ENCODE measurements around the gene AMY2A.
"Not testable (repeated sequence)": the region's sequence is repeated elsewhere in the genome, so short reads cannot be mapped to it uniquely, and the experiment has no call there.

AMY2A gene

GRCh38 chr1:103616994-103617477 lies at the start of gene AMY2A:
Gene AMY2A (plus strand): TSS chr1:103617427. CDS start chr1:103617441, 14 bp downstream.
- DNase-seq (ENCODE audit: low read depth in 2 of 2) = not testable (repeated sequence)

GRCh38 chr1:103569493-103569892 lies 47.7 kb upstream of the AMY2A start:
- DNase-seq (ENCODE audit: low read depth in 2 of 2) = no peak

- DNase-seq (ENCODE audit: low read depth in 2 of 2) = not testable (repeated sequence)
Observed at GRCh38 chr1:103571289-103571688, 45.9 kb upstream of the AMY2A start, which contains the start of gene AMY2B. Gene AMY2B (plus strand): TSS chr1:103571589. CDS start chr1:103571603, 14 bp downstream.

GRCh38 chr1:103576065-103576464 lies 41.2 kb upstream of the AMY2A start:
- no peak for DNase-seq (ENCODE audit: low read depth in 2 of 2)

- DNase-seq (ENCODE audit: low read depth in 2 of 2) = not testable (repeated sequence)
Observed at GRCh38 chr1:103576784-103577183, 40.4 kb upstream of the AMY2A start.

- DNase-seq (ENCODE audit: low read depth in 2 of 2) = no peak
Observed at GRCh38 chr1:103582464-103582863, 34.8 kb upstream of the AMY2A start.

GRCh38 chr1:103583887-103584286 lies 33.3 kb upstream of the AMY2A start:
- DNase-seq (ENCODE audit: low read depth in 2 of 2) = no peak

GRCh38 chr1:103584537-103584936 lies 32.7 kb upstream of the AMY2A start:
- no peak for DNase-seq (ENCODE audit: low read depth in 2 of 2)

GRCh38 chr1:103602740-103603139 lies 14.5 kb upstream of the AMY2A start:
- not testable (repeated sequence) for DNase-seq (ENCODE audit: low read depth in 2 of 2)

- no peak for DNase-seq (ENCODE audit: low read depth in 2 of 2)
Observed at GRCh38 chr1:103616362-103616761, 865 bp upstream of the AMY2A start.

GRCh38 chr1:103627436-103627835 lies 10.2 kb downstream of the AMY2A start:
- DNase-seq (ENCODE audit: low read depth in 2 of 2) = not testable (repeated sequence)

- DNase-seq (ENCODE audit: low read depth in 2 of 2) = not testable (repeated sequence)
Observed at GRCh38 chr1:103641194-103641593, 24.0 kb downstream of the AMY2A start.

GRCh38 chr1:103643908-103644307 lies 26.7 kb downstream of the AMY2A start:
- not testable (repeated sequence) for DNase-seq (ENCODE audit: low read depth in 2 of 2)

- not testable (repeated sequence) for DNase-seq (ENCODE audit: low read depth in 2 of 2)
Observed at GRCh38 chr1:103650305-103650704, 33.1 kb downstream of the AMY2A start.

GRCh38 chr1:103650889-103651288 lies 33.7 kb downstream of the AMY2A start:
- DNase-seq (ENCODE audit: low read depth in 2 of 2) = not testable (repeated sequence)

- DNase-seq (ENCODE audit: low read depth in 2 of 2) = not testable (repeated sequence)
Observed at GRCh38 chr1:103654133-103654532, 36.9 kb downstream of the AMY2A start.

GRCh38 chr1:103655460-103655859 lies 38.2 kb downstream of the AMY2A start, which contains the start of gene AMY1A:
Gene AMY1A (plus strand): TSS chr1:103655760. CDS start chr1:103656331, 571 bp downstream.
- DNase-seq (ENCODE audit: low read depth in 2 of 2) = not testable (repeated sequence)

Data from fibroblast of skin of left quadriceps (primary cell).